LNCAP (cell line): Measurements from ENCODE around the gene ACADSB.

Experiments used
- TF ChIP-seq, protein P1 (sequence below): fragments of 450-650 bp; IDR thresholded peaks from 2 replicates; pipeline ENCODE4 v1.5.1; 2017; ENCODE audit warnings: mild to moderate bottlenecking

The ACADSB gene

DNA sequence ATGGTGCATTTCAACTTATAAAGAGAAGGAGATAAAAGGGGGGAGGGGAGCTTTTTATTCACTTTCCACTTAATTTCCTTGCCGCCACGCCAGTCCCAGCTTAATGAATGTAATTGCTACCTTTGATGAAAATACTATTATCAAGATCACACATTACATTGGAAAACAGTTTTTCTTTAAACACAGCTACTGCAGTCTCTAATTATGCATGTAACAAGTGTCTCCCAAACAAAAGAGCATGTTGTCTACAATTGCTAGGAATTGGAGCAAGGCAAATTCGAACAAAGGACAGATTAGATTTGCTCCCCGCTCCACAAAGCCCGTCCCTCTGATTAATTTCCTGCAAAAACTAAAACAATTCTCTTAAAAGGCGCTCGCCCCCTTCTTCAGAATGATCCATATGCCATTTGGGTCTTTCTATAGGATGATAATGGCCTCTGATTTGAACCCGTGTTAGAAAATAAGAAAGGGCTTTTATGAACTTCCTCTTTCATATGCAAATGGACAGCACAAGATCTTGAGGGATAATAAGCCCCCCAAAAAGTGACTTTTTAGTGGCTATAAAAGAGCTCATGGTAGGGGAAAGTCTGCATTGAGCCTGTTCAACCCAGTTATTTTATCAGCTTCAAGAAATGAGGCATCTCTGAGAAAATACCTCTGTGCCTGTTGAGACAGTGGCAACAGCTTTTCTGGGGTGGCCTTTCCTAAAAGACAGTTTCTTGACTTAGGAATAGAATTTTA is 60.6 kb downstream of the ACADSB start:
- TF ChIP-seq, protein P1, sequence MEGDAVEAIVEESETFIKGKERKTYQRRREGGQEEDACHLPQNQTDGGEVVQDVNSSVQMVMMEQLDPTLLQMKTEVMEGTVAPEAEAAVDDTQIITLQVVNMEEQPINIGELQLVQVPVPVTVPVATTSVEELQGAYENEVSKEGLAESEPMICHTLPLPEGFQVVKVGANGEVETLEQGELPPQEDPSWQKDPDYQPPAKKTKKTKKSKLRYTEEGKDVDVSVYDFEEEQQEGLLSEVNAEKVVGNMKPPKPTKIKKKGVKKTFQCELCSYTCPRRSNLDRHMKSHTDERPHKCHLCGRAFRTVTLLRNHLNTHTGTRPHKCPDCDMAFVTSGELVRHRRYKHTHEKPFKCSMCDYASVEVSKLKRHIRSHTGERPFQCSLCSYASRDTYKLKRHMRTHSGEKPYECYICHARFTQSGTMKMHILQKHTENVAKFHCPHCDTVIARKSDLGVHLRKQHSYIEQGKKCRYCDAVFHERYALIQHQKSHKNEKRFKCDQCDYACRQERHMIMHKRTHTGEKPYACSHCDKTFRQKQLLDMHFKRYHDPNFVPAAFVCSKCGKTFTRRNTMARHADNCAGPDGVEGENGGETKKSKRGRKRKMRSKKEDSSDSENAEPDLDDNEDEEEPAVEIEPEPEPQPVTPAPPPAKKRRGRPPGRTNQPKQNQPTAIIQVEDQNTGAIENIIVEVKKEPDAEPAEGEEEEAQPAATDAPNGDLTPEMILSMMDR: no peak

DNA sequence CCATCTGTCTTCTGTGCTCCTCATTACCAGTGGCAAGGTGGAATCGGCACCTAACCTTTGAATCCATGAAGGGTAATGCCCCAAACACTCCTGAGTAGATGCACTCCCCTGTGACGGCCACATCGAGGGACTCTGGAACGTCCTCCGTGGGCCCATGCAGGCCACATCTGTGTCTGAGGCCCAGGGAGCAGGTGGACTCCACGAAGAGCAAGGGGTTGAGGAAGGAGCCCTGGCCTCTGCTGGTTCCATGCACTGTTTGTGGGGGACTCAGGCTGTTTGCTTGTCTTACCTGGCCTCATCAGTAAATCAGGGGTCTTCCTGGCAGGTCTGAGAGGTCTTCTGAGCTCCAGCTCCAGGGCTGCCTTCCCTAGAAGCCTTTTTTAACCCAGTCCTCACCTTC is 64.4 kb downstream of the ACADSB start:
- TF ChIP-seq, protein P1: no peak

- TF ChIP-seq, protein P1: no peak
Observed at GRCh38 chr10:123074215-123074614, 65.4 kb downstream of the ACADSB start.

- TF ChIP-seq, protein P1: no peak
Observed at GRCh38 chr10:123081896-123082295, 73.1 kb downstream of the ACADSB start.

DNA sequence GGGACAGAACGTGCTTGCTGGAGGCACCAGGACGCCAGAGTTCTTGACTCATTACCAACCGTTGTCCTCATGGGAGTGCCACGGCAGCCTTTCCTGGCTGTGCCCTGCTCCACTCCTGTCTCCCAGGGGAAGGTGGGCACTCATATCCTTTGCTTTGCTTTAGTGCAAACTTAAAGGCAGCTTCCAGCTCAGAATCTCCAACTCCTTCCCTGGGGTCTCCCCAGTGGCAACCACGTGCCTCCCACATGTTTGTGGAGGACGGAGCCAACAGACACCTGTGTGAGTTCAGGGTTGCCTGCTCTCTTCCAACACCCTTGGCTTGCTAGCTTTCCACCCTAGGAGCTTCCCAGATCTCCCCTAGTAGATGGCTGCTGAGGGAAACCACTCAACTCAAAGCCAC is 75.0 kb downstream of the ACADSB start:
- TF ChIP-seq, protein P1: no peak

DNA sequence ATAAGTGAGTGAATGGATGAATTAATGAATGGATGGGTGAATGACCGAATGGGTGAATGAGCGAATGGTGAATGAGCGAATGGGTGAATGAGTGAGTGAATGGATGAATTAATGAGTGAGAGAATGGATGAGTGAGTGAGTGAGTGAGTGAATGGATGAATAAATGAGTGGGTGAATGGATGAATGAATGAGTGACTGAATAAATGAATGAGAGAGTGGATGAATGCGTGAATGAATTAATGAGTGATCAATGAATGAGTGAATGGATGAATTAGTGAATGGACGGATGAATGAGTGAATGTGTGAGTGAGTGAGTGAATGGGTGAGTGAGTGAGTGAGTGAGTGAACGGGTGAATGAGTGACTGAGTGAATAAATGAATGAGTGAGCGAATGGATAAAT is 77.5 kb downstream of the ACADSB start:
- TF ChIP-seq, protein P1: no peak

DNA sequence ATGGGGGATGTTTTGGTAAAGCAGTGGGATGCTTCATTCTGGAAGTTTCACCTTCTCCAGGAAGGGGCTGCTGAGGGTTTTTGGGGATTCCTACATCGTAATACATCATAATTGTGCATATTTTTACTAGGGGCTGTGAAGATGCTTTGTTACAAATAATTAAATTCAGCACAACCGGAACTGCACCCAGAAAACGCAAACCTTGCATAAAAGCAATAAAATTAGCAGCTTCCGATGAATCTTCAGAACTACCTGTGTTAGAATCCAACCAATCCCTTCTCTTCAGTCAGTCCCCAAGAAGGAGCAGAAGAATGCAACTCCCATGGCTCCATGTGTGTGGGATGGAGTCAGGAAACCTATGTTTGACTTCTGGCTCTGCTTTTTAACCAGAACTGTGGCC is 78.5 kb downstream of the ACADSB start:
- TF ChIP-seq, protein P1: no peak

GRCh38 chr10:123087786-123088185 is 79.0 kb downstream of the ACADSB start:
- TF ChIP-seq, protein P1: no peak
